ENCODE results near the gene PRPF6.

GRCh38 chr20:64048402-64049044 is 67.6 kb downstream of the PRPF6 start:
- TF ChIP-seq GLIS3 (CRISPR knock-in tag; IDR thresholded peaks at IDR 0.05) (no peak), ZC3H10 (CRISPR knock-in tag; IDR thresholded peaks at IDR 0.05) (no peak), ZFP30 (CRISPR knock-in tag; IDR thresholded peaks at IDR 0.05) (no peak), OSR1 (CRISPR knock-in tag; IDR thresholded peaks at IDR 0.05) (no peak), ZNF70 (CRISPR knock-in tag; IDR thresholded peaks at IDR 0.05) (no peak)

Measured in SK-N-SH treated with all-trans-retinoic acid at 6 μM for 48 hours (cell line).